GM10248 (cell line): Measurements from ENCODE around the gene PSMB2.
A peak's percentile ranks its signal among the peaks of the same experiment; 100 is the strongest.
"Not testable (repeated sequence)": the region's sequence is repeated elsewhere in the genome, so short reads cannot be mapped to it uniquely, and the experiment has no call there.

Experiments used
- CTCF ChIA-PET: fragments of 300-600 bp; sonication (Branson Sonifier 250); formaldehyde crosslinking; extraction: SDS; loops from one replicate; lab custom pipeline; 2021; ENCODE audit warnings: antibody characterized with exemption; lab: Yijun Ruan, JAX
- POLR2A ChIA-PET: fragments of 350-650 bp; sonication (Branson Sonifier 250); formaldehyde crosslinking; extraction: SDS; loops from one replicate; lab custom pipeline; 2020; ENCODE audit warnings: antibody characterized with exemption; lab: Yijun Ruan, JAX
- DNase-seq: peaks from one replicate; pipeline ENCODE4 v3.0.0; 2012; ENCODE audit errors: extremely low spot score
- TF ChIP-seq, protein P1 (sequence below): IDR thresholded peaks from 2 replicates; pipeline ENCODE4 v1.5.1; 2012; ENCODE audit warnings: mild to moderate bottlenecking, low read depth; ENCODE audit errors: extremely low read depth, missing control alignments, control extremely low read depth

The PSMB2 gene

DNA sequence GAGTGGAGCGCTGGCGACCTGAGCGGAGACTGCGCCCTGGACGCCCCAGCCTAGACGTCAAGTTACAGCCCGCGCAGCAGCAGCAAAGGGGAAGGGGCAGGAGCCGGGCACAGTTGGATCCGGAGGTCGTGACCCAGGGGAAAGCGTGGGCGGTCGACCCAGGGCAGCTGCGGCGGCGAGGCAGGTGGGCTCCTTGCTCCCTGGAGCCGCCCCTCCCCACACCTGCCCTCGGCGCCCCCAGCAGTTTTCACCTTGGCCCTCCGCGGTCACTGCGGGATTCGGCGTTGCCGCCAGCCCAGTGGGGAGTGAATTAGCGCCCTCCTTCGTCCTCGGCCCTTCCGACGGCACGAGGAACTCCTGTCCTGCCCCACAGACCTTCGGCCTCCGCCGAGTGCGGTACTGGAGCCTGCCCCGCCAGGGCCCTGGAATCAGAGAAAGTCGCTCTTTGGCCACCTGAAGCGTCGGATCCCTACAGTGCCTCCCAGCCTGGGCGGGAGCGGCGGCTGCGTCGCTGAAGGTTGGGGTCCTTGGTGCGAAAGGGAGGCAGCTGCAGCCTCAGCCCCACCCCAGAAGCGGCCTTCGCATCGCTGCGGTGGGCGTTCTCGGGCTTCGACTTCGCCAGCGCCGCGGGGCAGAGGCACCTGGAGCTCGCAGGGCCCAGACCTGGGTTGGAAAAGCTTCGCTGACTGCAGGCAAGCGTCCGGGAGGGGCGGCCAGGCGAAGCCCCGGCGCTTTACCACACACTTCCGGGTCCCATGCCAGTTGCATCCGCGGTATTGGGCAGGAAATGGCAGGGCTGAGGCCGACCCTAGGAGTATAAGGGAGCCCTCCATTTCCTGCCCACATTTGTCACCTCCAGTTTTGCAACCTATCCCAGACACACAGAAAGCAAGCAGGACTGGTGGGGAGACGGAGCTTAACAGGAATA is 64.0 kb downstream of the PSMB2 start:
- TF ChIP-seq, protein P1, sequence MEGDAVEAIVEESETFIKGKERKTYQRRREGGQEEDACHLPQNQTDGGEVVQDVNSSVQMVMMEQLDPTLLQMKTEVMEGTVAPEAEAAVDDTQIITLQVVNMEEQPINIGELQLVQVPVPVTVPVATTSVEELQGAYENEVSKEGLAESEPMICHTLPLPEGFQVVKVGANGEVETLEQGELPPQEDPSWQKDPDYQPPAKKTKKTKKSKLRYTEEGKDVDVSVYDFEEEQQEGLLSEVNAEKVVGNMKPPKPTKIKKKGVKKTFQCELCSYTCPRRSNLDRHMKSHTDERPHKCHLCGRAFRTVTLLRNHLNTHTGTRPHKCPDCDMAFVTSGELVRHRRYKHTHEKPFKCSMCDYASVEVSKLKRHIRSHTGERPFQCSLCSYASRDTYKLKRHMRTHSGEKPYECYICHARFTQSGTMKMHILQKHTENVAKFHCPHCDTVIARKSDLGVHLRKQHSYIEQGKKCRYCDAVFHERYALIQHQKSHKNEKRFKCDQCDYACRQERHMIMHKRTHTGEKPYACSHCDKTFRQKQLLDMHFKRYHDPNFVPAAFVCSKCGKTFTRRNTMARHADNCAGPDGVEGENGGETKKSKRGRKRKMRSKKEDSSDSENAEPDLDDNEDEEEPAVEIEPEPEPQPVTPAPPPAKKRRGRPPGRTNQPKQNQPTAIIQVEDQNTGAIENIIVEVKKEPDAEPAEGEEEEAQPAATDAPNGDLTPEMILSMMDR = no peak
- ChIA-PET CTCF (interaction anchor here (1.1 to 3.7 kb wide), 8 partner anchors 9 to 149 kb away, joined by 3 to 29 read pairs (median 6); no protein-coding TSS in a partner anchor), POLR2A (no interaction called here)
- peak; percentile 69 for DNase-seq

DNA sequence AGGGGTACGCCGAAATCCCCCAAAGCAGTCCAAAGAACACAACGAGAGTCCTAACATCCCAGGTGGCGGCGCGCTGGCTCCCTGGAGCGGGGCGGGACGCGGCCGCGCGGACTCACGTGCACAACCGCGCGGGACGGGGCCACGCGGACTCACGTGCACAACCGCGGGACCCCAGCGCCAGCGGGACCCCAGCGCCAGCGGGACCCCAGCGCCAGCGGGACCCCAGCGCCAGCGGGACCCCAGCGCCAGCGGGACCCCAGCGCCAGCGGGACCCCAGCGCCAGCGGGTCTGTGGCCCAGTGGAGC is 64.6 kb downstream of the PSMB2 start:
- CTCF ChIA-PET = interaction anchor here (0.7 to 3.3 kb wide), 5 partner anchors 8 to 150 kb away, joined by 3 to 29 read pairs (median 6); no protein-coding TSS in a partner anchor
- DNase-seq, POLR2A ChIA-PET: not testable (repeated sequence)

DNA sequence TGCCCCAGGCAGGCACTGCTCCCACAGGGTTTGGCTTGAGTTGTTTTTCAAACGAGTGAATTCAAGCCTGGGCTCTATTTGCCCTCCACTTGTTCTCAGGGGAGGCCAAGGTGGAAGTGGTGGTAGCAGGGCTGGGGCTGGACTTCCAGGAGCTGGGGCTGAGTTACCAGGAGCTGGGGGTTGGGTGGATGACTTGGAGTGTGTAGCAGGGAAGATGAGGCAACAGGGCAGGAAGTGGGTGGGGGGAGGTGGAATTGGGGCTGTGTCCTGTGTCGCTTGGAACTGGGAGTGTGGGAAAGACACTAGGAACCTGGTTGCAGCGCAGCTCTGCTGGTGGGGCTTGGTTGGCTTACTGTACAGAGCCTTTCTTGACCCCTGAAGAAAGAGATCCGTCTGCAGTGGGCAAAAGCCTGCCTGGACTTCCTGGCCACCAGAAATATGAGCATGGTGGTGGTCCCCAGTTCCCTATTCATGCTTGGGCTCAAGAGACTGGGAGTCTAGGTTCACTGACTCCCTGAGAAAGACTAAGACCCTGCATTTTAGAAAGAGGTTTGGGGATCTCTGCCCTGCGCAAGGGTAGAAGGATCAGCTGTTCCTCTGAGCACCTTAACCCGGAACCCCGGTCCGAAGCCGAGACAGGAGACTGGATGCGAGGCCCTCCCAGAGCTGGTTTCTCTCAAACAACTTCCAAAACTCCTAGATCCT is 65.1 kb downstream of the PSMB2 start:
- CTCF ChIA-PET = interaction anchor here (0.7 to 3.3 kb wide), 5 partner anchors 8 to 151 kb away, joined by 3 to 29 read pairs (median 6); no protein-coding TSS in a partner anchor
- TF ChIP-seq, protein P1 = no peak
- no peak for DNase-seq
- POLR2A ChIA-PET = no interaction called here

DNA sequence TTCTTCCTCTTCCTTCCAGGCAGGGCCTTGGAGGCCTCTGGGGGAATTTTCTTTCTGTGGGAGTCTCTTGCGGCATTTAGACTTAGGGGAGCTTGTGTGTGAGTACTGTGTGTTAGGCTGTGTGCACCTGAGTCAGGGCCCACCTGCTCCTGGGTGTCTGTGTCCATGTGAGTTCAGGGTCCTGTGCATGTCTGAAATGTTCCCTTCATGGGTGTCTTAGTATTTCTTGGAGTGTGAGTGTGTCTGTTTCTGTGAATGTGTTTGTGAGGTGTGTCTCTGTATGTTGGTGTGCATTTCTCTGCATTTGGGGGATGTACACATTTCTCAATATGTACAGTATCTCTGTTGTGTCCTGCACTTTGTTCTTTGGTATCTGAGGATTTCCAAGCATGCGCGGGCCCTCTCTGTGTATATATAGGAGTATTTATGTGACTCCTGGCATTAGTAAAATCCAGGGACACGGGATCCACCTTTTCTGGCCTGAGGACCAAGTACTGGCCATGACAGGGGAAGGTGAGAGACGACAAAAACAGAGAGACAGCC is 65.8 kb downstream of the PSMB2 start:
- no peak for DNase-seq
- TF ChIP-seq, protein P1 = no peak
- POLR2A ChIA-PET = no interaction called here
- CTCF ChIA-PET = interaction anchor here (1.1 to 1.8 kb wide), 4 partner anchors 11 to 151 kb away, joined by 3 to 8 read pairs (median 6); no protein-coding TSS in a partner anchor

DNA sequence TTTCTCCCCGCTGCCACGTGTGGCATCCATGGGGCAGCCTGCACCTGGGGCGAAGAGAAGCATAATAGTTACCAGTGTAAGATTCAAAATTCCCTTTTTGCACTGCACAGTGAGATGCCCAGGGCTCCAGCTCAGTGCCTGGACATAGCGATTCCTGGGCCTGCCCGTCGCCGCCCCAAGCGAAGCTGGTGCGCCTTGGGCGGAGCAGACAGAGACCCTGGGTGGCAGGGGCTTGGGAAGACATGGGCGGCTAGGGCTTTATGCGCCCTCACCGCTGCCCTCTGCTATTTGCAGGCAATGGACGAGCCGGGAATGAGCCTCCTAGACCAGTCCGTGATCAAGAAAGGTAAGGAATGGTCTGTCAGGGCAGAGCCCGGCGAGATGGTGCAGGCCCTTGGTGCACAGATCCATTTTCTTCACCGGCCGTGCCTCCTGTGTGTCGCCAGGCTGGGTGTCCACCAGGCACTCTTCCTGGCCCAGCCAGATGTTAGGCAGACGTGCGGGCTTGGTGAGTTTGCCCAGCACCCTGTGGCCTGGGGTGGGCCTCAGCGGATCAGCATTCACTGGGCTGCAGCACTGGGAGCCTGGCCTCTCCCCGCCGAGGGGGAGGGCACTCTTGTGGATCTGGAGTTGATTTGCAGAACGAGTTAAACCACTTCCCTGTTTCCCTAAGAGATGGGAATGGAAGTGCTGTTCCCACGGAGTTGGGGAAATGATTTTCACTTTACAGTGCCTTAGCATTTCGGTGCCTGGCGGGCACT is 66.5 kb downstream of the PSMB2 start:
- TF ChIP-seq, protein P1 = no peak
- no peak for DNase-seq
- ChIA-PET POLR2A (no interaction called here), CTCF (interaction anchor here (1.2 to 1.6 kb wide), 3 partner anchors 10 to 152 kb away, joined by 3 to 6 read pairs (median 6); no protein-coding TSS in a partner anchor)

DNA sequence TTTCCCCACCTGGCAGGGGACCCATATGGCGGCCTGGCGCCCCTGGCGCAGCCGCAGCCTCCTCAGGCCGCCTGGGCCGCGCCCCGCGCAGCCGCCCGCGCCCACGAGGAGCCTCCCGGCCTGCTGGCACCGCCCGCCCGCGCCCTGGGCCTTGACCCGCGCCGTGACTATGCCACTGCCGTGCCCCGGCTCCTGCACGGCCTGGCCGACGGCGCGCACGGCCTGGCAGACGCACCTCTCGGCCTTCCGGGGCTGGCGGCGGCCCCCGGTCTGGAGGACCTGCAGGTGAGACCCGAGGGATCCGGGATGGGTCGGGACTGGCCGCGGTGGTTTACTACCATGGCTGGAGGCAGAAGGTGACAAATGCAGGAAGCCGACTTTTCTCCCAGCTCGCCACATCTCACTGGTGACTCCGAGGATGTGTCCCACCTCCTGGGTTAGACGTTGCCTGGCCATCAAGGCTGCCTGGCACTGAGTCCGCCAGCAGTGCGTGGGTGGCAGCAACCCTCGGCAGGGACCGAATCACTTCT is 67.1 kb downstream of the PSMB2 start:
- ChIA-PET POLR2A (no interaction called here), CTCF (interaction anchor here (1.0 to 1.6 kb wide), 4 partner anchors 10 to 121 kb away, joined by 3 to 6 read pairs (median 3); no protein-coding TSS in a partner anchor)
- DNase-seq = no peak
- TF ChIP-seq, protein P1 = no peak
